ENCODE results near the gene IL17F.
"Not testable (repeated sequence)": the region's sequence is repeated elsewhere in the genome, so short reads cannot be mapped to it uniquely, and the experiment has no call there.

Gene IL17F

GRCh38 chr6:52245425-52245824 is 1.1 kb upstream of the IL17F start:
- no peak for DNase-seq

- no peak for DNase-seq
These were observed 912 bp downstream of the IL17F start for GRCh38 chr6:52243282-52243893.

GRCh38 chr6:52241819-52242218 is 2.5 kb downstream of the IL17F start:
- DNase-seq = no peak

- DNase-seq = no peak
These were observed 10.1 kb downstream of the IL17F start for GRCh38 chr6:52233975-52234823.

GRCh38 chr6:52233005-52233404 is 11.3 kb downstream of the IL17F start:
- peak in 1 of 51 donors; percentile 1 for DNase-seq

GRCh38 chr6:52231406-52232127 is 12.7 kb downstream of the IL17F start:
- DNase-seq = no peak

GRCh38 chr6:52230685-52231084 is 13.6 kb downstream of the IL17F start:
- DNase-seq = no peak

GRCh38 chr6:52227495-52227894 is 16.8 kb downstream of the IL17F start:
- DNase-seq = no peak

GRCh38 chr6:52221302-52221701 is 23.0 kb downstream of the IL17F start:
- DNase-seq = no peak

- no peak for DNase-seq
These were observed 26.5 kb downstream of the IL17F start for GRCh38 chr6:52217761-52218160.

- DNase-seq = no peak
These were observed 27.2 kb downstream of the IL17F start for GRCh38 chr6:52216932-52217575.

GRCh38 chr6:52215787-52216186 is 28.5 kb downstream of the IL17F start:
- DNase-seq = no peak

- DNase-seq = no peak
These were observed 31.2 kb downstream of the IL17F start for GRCh38 chr6:52213127-52213526.

- DNase-seq = no peak
These were observed 34.1 kb downstream of the IL17F start for GRCh38 chr6:52210227-52210626.

- no peak for DNase-seq
These were observed 34.5 kb downstream of the IL17F start for GRCh38 chr6:52209770-52210169.

GRCh38 chr6:52208612-52209011 is 35.7 kb downstream of the IL17F start:
- DNase-seq = no peak

- DNase-seq = no peak
These were observed 37.2 kb downstream of the IL17F start for GRCh38 chr6:52207066-52207465.

GRCh38 chr6:52201493-52201892 is 42.8 kb downstream of the IL17F start:
- no peak for DNase-seq

GRCh38 chr6:52201046-52201445 is 43.3 kb downstream of the IL17F start:
- no peak for DNase-seq

GRCh38 chr6:52200088-52200487 is 44.2 kb downstream of the IL17F start:
- DNase-seq = not testable (repeated sequence)

- DNase-seq = no peak
These were observed 48.4 kb downstream of the IL17F start for GRCh38 chr6:52195886-52196285.

GRCh38 chr6:52191824-52192223 is 52.5 kb downstream of the IL17F start:
- DNase-seq = no peak
